SW 1271 (cell line): ENCODE measurements around the gene MYO15A.

Experiments used
- DNase-seq, 2 experiments: peaks; one replicate each; lab custom pipeline; 2025; lab: John Stamatoyannopoulos, UW

MYO15A gene

GRCh38 chr17:18101828-18102227 lies 6.7 kb upstream of the MYO15A start:
- no peak for DNase-seq

- no peak for DNase-seq
These were observed 5.9 kb upstream of the MYO15A start for GRCh38 chr17:18102640-18103039.

- no peak for DNase-seq
These were observed 3.5 kb upstream of the MYO15A start for GRCh38 chr17:18105027-18105426.

- DNase-seq: no peak
These were observed 3.0 kb upstream of the MYO15A start for GRCh38 chr17:18105595-18105994.

- no peak for DNase-seq
These were observed 2.3 kb upstream of the MYO15A start for GRCh38 chr17:18106211-18106610.

- DNase-seq: no peak
These were observed 1.3 kb upstream of the MYO15A start for GRCh38 chr17:18107061-18107790.

- no peak for DNase-seq
These were observed 585 bp upstream of the MYO15A start for GRCh38 chr17:18107971-18108370.

- DNase-seq: no peak
These were observed 1.5 kb downstream of the MYO15A start for GRCh38 chr17:18109935-18110485.

GRCh38 chr17:18110636-18111145 lies 2.1 kb downstream of the MYO15A start:
- no peak for DNase-seq

- DNase-seq: no peak
These were observed 2.9 kb downstream of the MYO15A start for GRCh38 chr17:18111330-18111971.

GRCh38 chr17:18115517-18115916 lies 7.0 kb downstream of the MYO15A start:
- DNase-seq: no peak

- DNase-seq: no peak
These were observed 7.5 kb downstream of the MYO15A start for GRCh38 chr17:18116078-18116477.

- no peak for DNase-seq
These were observed 9.0 kb downstream of the MYO15A start for GRCh38 chr17:18117533-18117932.

GRCh38 chr17:18117982-18118975 lies 9.7 kb downstream of the MYO15A start:
- no peak for DNase-seq

GRCh38 chr17:18119166-18119745 lies 10.7 kb downstream of the MYO15A start:
- DNase-seq: no peak

- DNase-seq: no peak
These were observed 11.4 kb downstream of the MYO15A start for GRCh38 chr17:18119938-18120337.

- no peak for DNase-seq
These were observed 12.0 kb downstream of the MYO15A start for GRCh38 chr17:18120461-18121017.

- no peak for DNase-seq
These were observed 12.8 kb downstream of the MYO15A start for GRCh38 chr17:18121144-18121910.

GRCh38 chr17:18122990-18123753 lies 14.6 kb downstream of the MYO15A start:
- DNase-seq: no peak
